ENCODE data around the gene COA1. TPM values are rescaled to one million over a fixed set of nuclear protein-coding genes. Genes with fewer than 3 reads are reported as not detected.
"Not testable (repeated sequence)": the region's sequence is repeated elsewhere in the genome, so short reads cannot be mapped to it uniquely, and the experiment has no call there.

COA1 gene
- total RNA-seq, 1 experiment from 2014 or later: 135 TPM

DNA sequence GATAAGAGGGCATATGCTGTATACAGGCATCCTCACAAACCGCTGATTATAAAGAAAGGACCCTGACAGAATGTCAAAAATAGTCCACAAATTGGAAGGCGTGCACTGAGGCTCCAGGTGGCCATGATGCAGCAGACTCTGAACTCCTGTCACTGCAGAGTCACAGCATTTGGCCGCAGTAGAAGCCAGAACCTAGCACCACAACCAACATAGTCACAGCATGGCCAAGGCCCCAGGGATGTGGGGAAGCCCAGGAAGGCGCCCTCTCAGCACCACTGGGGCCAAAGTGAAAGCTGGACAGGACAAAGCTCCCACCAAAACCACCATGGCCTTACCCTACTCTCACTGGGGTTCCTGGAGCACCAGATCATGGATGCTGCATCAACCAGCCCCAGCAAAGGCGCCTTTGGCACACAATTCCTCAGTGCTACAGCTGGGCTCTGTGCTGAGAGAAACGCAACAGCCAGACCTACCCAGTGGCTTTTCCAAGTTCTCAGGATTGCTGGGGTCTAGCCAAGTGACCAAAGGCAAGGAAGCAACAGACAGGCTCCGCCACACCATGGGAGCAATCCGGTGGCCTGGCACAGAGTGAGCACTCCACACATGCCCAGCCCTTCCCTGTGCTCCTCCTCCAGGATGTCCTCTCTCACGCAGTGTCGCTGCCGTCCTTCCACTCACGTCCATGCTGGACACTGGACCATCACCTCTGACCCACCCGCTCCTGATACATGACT lies 86.3 kb downstream of the COA1 start:
- DNase-seq (ENCODE audit: low spot score): peak; percentile 75
- in situ Hi-C loops (cut with HindIII; ENCODE audit: low sequenced_read_pairs): no loop called here

DNA sequence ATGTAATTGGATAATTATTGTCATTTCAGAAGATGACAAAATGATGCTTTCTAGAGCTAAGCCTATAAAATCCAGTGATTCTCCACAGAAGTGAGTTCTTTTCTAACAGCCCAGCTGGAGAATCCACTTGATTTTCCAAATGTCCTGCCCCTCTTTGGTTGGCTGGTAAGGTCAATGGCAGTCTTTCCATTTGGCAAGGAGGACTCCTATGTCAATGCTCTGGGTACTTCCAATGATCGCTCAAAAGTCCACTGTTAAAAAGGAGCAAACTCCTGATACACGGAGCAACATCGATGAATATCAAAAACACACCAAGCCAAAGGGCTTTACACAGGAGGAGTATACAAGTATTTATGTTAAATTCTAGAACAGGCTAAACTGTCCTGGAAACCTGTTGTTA lies 88.6 kb downstream of the COA1 start:
- no peak for DNase-seq (ENCODE audit: low spot score)
- in situ Hi-C loops (cut with HindIII; ENCODE audit: low sequenced_read_pairs): no loop called here

GRCh38 chr7:43639858-43640491 lies 89.3 kb downstream of the COA1 start:
- in situ Hi-C loops (cut with HindIII; ENCODE audit: low sequenced_read_pairs): no loop called here
- peak; percentile 55 for DNase-seq (ENCODE audit: low spot score)

GRCh38 chr7:43637114-43637806 lies 92.1 kb downstream of the COA1 start:
- DNase-seq (ENCODE audit: low spot score): no peak
- in situ Hi-C loops (cut with HindIII; ENCODE audit: low sequenced_read_pairs): no loop called here

DNA sequence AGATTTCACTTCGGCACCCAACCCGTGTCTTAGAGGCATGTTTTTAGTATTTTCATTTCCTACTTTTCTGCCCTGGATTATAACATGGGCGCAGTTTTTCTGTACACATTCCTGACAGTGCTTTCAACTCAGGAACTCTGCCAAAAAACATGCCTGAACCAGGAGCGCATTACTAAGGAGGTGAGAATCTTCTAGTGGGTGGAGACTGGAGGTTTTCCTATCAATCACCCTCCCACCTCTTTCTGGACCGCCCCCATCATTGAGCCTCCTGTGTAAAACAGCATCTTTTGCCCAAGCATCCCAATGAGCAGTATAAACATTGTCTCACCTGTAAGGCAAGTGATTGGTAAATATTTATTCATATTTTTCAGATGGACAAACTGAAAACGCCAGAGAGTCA lies 93.2 kb downstream of the COA1 start:
- DNase-seq (ENCODE audit: low spot score): no peak
- in situ Hi-C loops (cut with HindIII; ENCODE audit: low sequenced_read_pairs): no loop called here

GRCh38 chr7:43634384-43634783 lies 94.9 kb downstream of the COA1 start:
- in situ Hi-C loops (cut with HindIII; ENCODE audit: low sequenced_read_pairs): no loop called here
- DNase-seq (ENCODE audit: low spot score): no peak

- in situ Hi-C loops (cut with HindIII; ENCODE audit: low sequenced_read_pairs): no loop called here
- DNase-seq (ENCODE audit: low spot score): no peak
Observed at GRCh38 chr7:43632746-43633145, 96.6 kb downstream of the COA1 start.

- in situ Hi-C loops (cut with HindIII; ENCODE audit: low sequenced_read_pairs): no loop called here
- DNase-seq (ENCODE audit: low spot score): no peak
Observed at GRCh38 chr7:43631559-43631958, 97.8 kb downstream of the COA1 start.

GRCh38 chr7:43630482-43630881 lies 98.8 kb downstream of the COA1 start:
- in situ Hi-C loops (cut with HindIII; ENCODE audit: low sequenced_read_pairs): no loop called here
- DNase-seq (ENCODE audit: low spot score): no peak

DNA sequence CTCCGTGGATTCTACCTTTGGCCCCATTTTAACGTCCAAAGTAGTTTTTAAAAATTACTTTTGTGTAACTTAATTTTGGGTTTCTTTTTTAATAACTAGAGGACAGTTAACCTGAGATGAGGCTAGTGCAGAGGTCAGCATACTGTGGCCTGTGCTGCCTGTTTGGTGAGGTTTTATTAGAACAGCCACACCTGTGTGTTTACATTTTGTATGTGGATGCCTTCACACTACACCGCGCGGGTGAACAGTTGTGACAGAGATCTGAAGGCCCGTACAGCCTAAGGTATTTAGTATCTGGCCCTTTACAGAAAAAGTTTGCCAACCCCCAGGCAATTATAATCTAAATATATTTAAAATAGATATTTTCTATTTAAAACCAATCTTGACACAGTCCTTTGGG lies 99.5 kb downstream of the COA1 start:
- no peak for DNase-seq (ENCODE audit: low spot score)
- in situ Hi-C loops (cut with HindIII; ENCODE audit: low sequenced_read_pairs): no loop called here

GRCh38 chr7:43628431-43628830 lies 100.9 kb downstream of the COA1 start:
- DNase-seq (ENCODE audit: low spot score): no peak
- in situ Hi-C loops (cut with HindIII; ENCODE audit: low sequenced_read_pairs): no loop called here

- in situ Hi-C loops (cut with HindIII; ENCODE audit: low sequenced_read_pairs); DNase-seq (ENCODE audit: low spot score): not testable (repeated sequence)
Observed at GRCh38 chr7:43627798-43628197, 101.5 kb downstream of the COA1 start.

DNA sequence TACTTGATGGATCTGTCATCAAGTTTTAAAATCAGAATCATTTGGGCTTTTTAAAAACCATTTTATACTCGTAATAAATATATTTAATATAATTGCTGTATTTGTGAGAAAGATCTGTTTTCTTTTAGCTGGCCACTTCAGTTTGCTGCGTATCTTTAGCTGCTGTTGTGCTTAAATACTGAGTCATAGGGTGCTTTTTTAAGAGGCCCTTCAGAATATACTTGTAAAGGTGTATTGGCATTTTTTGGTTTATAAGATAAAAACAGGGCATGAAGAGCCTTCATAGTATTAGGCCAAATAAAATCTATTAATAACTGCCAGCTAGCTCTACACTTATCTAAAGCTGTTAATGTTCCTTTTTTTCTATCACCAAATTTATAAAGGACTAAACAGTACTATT lies 102.6 kb downstream of the COA1 start:
- in situ Hi-C loops (cut with HindIII; ENCODE audit: low sequenced_read_pairs): no loop called here
- DNase-seq (ENCODE audit: low spot score): no peak

DNA sequence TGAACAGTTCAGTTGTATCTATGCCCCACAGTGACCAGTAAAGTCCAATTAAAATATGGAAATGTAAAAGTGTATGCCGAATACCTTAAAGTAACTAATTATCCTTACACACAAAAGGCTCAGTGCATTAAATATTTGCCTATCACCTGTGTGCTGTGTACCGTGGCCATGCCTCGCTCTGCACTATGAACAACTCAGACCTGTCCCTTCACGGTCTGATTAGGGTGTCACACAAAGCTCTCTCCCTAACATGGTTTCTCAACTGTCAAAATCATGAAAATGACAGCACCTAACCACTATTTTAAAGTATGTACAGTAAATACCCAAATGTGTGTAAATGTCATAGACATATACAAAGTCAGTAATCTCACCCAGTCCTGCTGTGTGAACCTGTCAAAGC lies 103.3 kb downstream of the COA1 start:
- DNase-seq (ENCODE audit: low spot score): no peak
- in situ Hi-C loops (cut with HindIII; ENCODE audit: low sequenced_read_pairs): no loop called here

- no peak for DNase-seq (ENCODE audit: low spot score)
- in situ Hi-C loops (cut with HindIII; ENCODE audit: low sequenced_read_pairs): no loop called here
Observed at GRCh38 chr7:43625453-43625852, 103.9 kb downstream of the COA1 start.

GRCh38 chr7:43624156-43624555 lies 105.2 kb downstream of the COA1 start:
- no peak for DNase-seq (ENCODE audit: low spot score)
- in situ Hi-C loops (cut with HindIII; ENCODE audit: low sequenced_read_pairs): no loop called here

- in situ Hi-C loops (cut with HindIII; ENCODE audit: low sequenced_read_pairs): no loop called here
- DNase-seq (ENCODE audit: low spot score): no peak
Observed at GRCh38 chr7:43621729-43622448, 107.4 kb downstream of the COA1 start.

- no peak for DNase-seq (ENCODE audit: low spot score)
- in situ Hi-C loops (cut with HindIII; ENCODE audit: low sequenced_read_pairs): no loop called here
Observed at GRCh38 chr7:43619213-43620012, 109.9 kb downstream of the COA1 start.

- DNase-seq (ENCODE audit: low spot score): no peak
- in situ Hi-C loops (cut with HindIII; ENCODE audit: low sequenced_read_pairs): no loop called here
Observed at GRCh38 chr7:43618073-43618472, 111.2 kb downstream of the COA1 start.

Measured in G401 (cell line).